CD8-positive, alpha-beta memory T cell (primary cell): ENCODE measurements around the gene SLC30A2. TPM values are rescaled to one million over a fixed set of nuclear protein-coding genes. Genes with fewer than 3 reads are reported as not detected.

ENCODE experiments used
- CTCF ChIA-PET: fragments of 350-600 bp; sonication (Branson Sonifier 250); formaldehyde crosslinking; loops from one replicate; lab custom pipeline; 2021; ENCODE audit warnings: antibody characterized with exemption; lab: Charles Lee
- POLR2A ChIA-PET: fragments of 350-600 bp; sonication (Branson Sonifier 250); formaldehyde crosslinking; loops from one replicate; lab custom pipeline; 2021; ENCODE audit warnings: antibody characterized with exemption; lab: Charles Lee
- DNase-seq, 5 donors: peaks; one replicate each; pipeline versions ENCODE4 v3.0.0 to v3.0.0-alpha.2; 2020 to 2022; ENCODE audit warnings: mixed read lengths in 1 of 5
- H3K27ac ChIP-seq: one replicate; pipeline ENCODE4 v1.7.0; 2013; ENCODE audit warnings: low read depth, mild to moderate bottlenecking, low read length, moderate library complexity
- H3K27me3 ChIP-seq: 2 replicates; pipeline ENCODE4 v1.7.0; 2013; ENCODE audit warnings: low read length, mild to moderate bottlenecking; ENCODE audit not compliant: insufficient read depth, poor library complexity, severe bottlenecking
- H3K36me3 ChIP-seq: 2 replicates; pipeline ENCODE4 v1.7.0; 2013; ENCODE audit warnings: mild to moderate bottlenecking, low read length, moderate library complexity; ENCODE audit not compliant: insufficient read depth
- H3K4me1 ChIP-seq: 2 replicates; pipeline ENCODE4 v1.7.0; 2013; ENCODE audit warnings: mild to moderate bottlenecking, low read length, moderate library complexity; ENCODE audit not compliant: insufficient read depth
- H3K4me3 ChIP-seq: 2 replicates; pipeline ENCODE4 v1.7.0; 2013; ENCODE audit warnings: mild to moderate bottlenecking, low read length
- H3K9me3 ChIP-seq: 2 replicates; pipeline ENCODE4 v1.7.0; 2013; ENCODE audit warnings: mild to moderate bottlenecking, low read length
- H3K27ac Mint-ChIP-seq, 8 donors: one replicate each; pipeline ENCODE4 v1.8.0; 2020 to 2021; ENCODE audit warnings: mixed read lengths in 8 of 8, mild to moderate bottlenecking in 6 of 8, inconsistent platforms in 3 of 8, moderate library complexity in 3 of 8
- H3K27me3 Mint-ChIP-seq, 2 donors: one replicate each; pipeline ENCODE4 v1.8.0; 2020 to 2021; ENCODE audit warnings: mixed read lengths in 2 of 2, mild to moderate bottlenecking in 1 of 2, moderate library complexity in 1 of 2
- H3K36me3 Mint-ChIP-seq, 3 donors: one replicate each; pipeline ENCODE4 v1.8.0; 2020 to 2021; ENCODE audit warnings: mixed read lengths in 3 of 3, inconsistent platforms in 1 of 3, mild to moderate bottlenecking in 1 of 3
- H3K4me1 Mint-ChIP-seq, 3 donors: one replicate each; pipeline ENCODE4 v1.8.0; 2020 to 2021; ENCODE audit warnings: mixed read lengths in 3 of 3, inconsistent platforms in 1 of 3, mild to moderate bottlenecking in 1 of 3
- H3K4me3 Mint-ChIP-seq, 7 donors: one replicate each; pipeline ENCODE4 v1.8.0; 2020 to 2021; ENCODE audit warnings: mixed read lengths in 7 of 7, mild to moderate bottlenecking in 6 of 7, moderate library complexity in 4 of 7, inconsistent platforms in 2 of 7
- H3K9me3 Mint-ChIP-seq, 5 donors: one replicate each; pipeline ENCODE4 v1.8.0; 2020 to 2022; ENCODE audit warnings: mixed read lengths in 5 of 5, mild to moderate bottlenecking in 3 of 5, moderate library complexity in 2 of 5, inconsistent platforms in 1 of 5
- polyA plus RNA-seq: library from polyadenylated mRNA; unstranded; fragments of 300-500 nt; fragmentation: Illumina TruSeq; gene quantifications from one replicate; pipeline ENCODE4 v1.2.3, GENCODE V29; 2021
- total RNA-seq, 2 experiments: library from RNA; stranded (reverse); gene quantifications; one replicate each; pipeline ENCODE4 v1.2.3, GENCODE V29; 2021

The SLC30A2 gene
- total and polyA plus RNA-seq, 3 experiments from 2014 or later, result not detected

- Histone ChIP-seq H3K27me3 (no peaks in the 10 kb centered on the region), H3K4me3 (no peak overlapping the region), H3K27ac (no peak overlapping the region), H3K4me1 (no peaks in the 10 kb centered on the region), H3K9me3 (no peaks in the 10 kb centered on the region), H3K36me3 (no peaks in the 10 kb centered on the region)
- ChIA-PET POLR2A (no interaction called here), CTCF (interaction anchor here (1.2 kb wide), 1 partner anchor 171 kb away, joined by 4 read pairs; no protein-coding TSS in a partner anchor)
- Mint-ChIP-seq H3K27ac (no peak overlapping the region), H3K4me3 (no peak overlapping the region), H3K4me1 (no peaks in the 10 kb centered on the region), H3K27me3 (peaks cover 5 to 48% of the 10 kb centered on the region in 2 donors), H3K36me3 (no peaks in the 10 kb centered on the region), H3K9me3 (no peaks in the 10 kb centered on the region)
- no peak for DNase-seq
Observed at GRCh38 chr1:26066160-26066559, 20.2 kb upstream of the SLC30A2 start.

- H3K27me3 ChIP-seq, result peaks cover 4% of the 10 kb centered on the region
- ChIA-PET POLR2A (no interaction called here), CTCF (no interaction called here)
- no peaks in the 10 kb centered on the region for H3K9me3 ChIP-seq
- H3K27ac ChIP-seq, result no peak overlapping the region
- Mint-ChIP-seq H3K27me3 (peaks cover 7 to 51% of the 10 kb centered on the region in 2 donors), H3K27ac (no peak overlapping the region), H3K36me3 (no peaks in the 10 kb centered on the region), H3K4me1 (no peaks in the 10 kb centered on the region), H3K9me3 (no peaks in the 10 kb centered on the region), H3K4me3 (no peak overlapping the region)
- H3K4me1 ChIP-seq, result no peaks in the 10 kb centered on the region
- H3K36me3 ChIP-seq, result no peaks in the 10 kb centered on the region
- H3K4me3 ChIP-seq, result no peak overlapping the region
- no peak for DNase-seq
Observed at GRCh38 chr1:26064553-26064952, 18.6 kb upstream of the SLC30A2 start.

GRCh38 chr1:26060832-26061574 lies 15.1 kb upstream of the SLC30A2 start:
- Histone ChIP-seq H3K4me3 (no peak overlapping the region), H3K27me3 (peaks cover 9% of the 10 kb centered on the region), H3K4me1 (no peaks in the 10 kb centered on the region), H3K36me3 (no peaks in the 10 kb centered on the region), H3K27ac (peak overlapping the region; percentile 9), H3K9me3 (no peaks in the 10 kb centered on the region)
- DNase-seq, result no peak
- H3K27me3 Mint-ChIP-seq, result peaks cover 18 to 48% of the 10 kb centered on the region in 2 donors
- ChIA-PET POLR2A (no interaction called here), CTCF (no interaction called here)
- H3K4me1 Mint-ChIP-seq, result no peaks in the 10 kb centered on the region
- no peak overlapping the region for H3K4me3 Mint-ChIP-seq
- H3K36me3 Mint-ChIP-seq, result no peaks in the 10 kb centered on the region
- no peaks in the 10 kb centered on the region for H3K9me3 Mint-ChIP-seq
- no peak overlapping the region for H3K27ac Mint-ChIP-seq

- no peak overlapping the region for H3K4me3 ChIP-seq
- H3K36me3 ChIP-seq, result no peaks in the 10 kb centered on the region
- no peak for DNase-seq
- ChIA-PET CTCF (no interaction called here), POLR2A (no interaction called here)
- peaks cover 19 to 50% of the 10 kb centered on the region in 2 donors for H3K27me3 Mint-ChIP-seq
- no peaks in the 10 kb centered on the region for H3K36me3 Mint-ChIP-seq
- H3K27me3 ChIP-seq, result peaks cover 9% of the 10 kb centered on the region
- H3K9me3 ChIP-seq, result no peaks in the 10 kb centered on the region
- H3K4me1 Mint-ChIP-seq, result no peaks in the 10 kb centered on the region
- no peak overlapping the region for H3K27ac ChIP-seq
- no peak overlapping the region for H3K27ac Mint-ChIP-seq
- H3K9me3 Mint-ChIP-seq, result no peaks in the 10 kb centered on the region
- H3K4me1 ChIP-seq, result no peaks in the 10 kb centered on the region
- H3K4me3 Mint-ChIP-seq, result no peak overlapping the region
Observed at GRCh38 chr1:26059906-26060305, 14.0 kb upstream of the SLC30A2 start.

GRCh38 chr1:26058052-26058595 lies 12.2 kb upstream of the SLC30A2 start:
- no peak overlapping the region for H3K27ac ChIP-seq
- H3K4me3 ChIP-seq, result no peak overlapping the region
- Mint-ChIP-seq H3K4me1 (no peaks in the 10 kb centered on the region), H3K36me3 (no peaks in the 10 kb centered on the region), H3K9me3 (no peaks in the 10 kb centered on the region), H3K27ac (no peak overlapping the region), H3K27me3 (peaks cover 26 to 52% of the 10 kb centered on the region in 2 donors), H3K4me3 (no peak overlapping the region)
- no peaks in the 10 kb centered on the region for H3K36me3 ChIP-seq
- CTCF ChIA-PET, result interaction anchor here (0.7 to 1.6 kb wide), 2 partner anchors 14 to 22 kb away, joined by 4 to 5 read pairs; no protein-coding TSS in a partner anchor
- no peaks in the 10 kb centered on the region for H3K4me1 ChIP-seq
- DNase-seq, result no peak
- H3K27me3 ChIP-seq, result peaks cover 9% of the 10 kb centered on the region
- no peaks in the 10 kb centered on the region for H3K9me3 ChIP-seq
- POLR2A ChIA-PET, result no interaction called here

- Mint-ChIP-seq H3K4me1 (no peaks in the 10 kb centered on the region), H3K27ac (no peak overlapping the region), H3K9me3 (no peaks in the 10 kb centered on the region), H3K27me3 (peaks cover 27 to 51% of the 10 kb centered on the region in 2 donors), H3K4me3 (no peak overlapping the region), H3K36me3 (no peaks in the 10 kb centered on the region)
- Histone ChIP-seq H3K4me3 (no peak overlapping the region), H3K27me3 (peaks cover 9% of the 10 kb centered on the region), H3K27ac (no peak overlapping the region), H3K36me3 (no peaks in the 10 kb centered on the region), H3K4me1 (no peaks in the 10 kb centered on the region), H3K9me3 (no peaks in the 10 kb centered on the region)
- ChIA-PET POLR2A (no interaction called here), CTCF (interaction anchor here (1.6 kb wide), 1 partner anchor 21 kb away, joined by 4 read pairs; no protein-coding TSS in a partner anchor)
- no peak for DNase-seq
Observed at GRCh38 chr1:26057189-26057588, 11.3 kb upstream of the SLC30A2 start.

- CTCF ChIA-PET, result interaction anchor here (0.7 to 2.2 kb wide), 3 partner anchors 11 to 1979 kb away, joined by 3 to 10 read pairs (median 4); no protein-coding TSS in a partner anchor
- peaks cover 28 to 61% of the 10 kb centered on the region in 2 donors for H3K27me3 Mint-ChIP-seq
Observed at GRCh38 chr1:26055041-26055440, 9.1 kb upstream of the SLC30A2 start.

More at GRCh38 chr1:26055041-26055440, 9.1 kb upstream of the SLC30A2 start:
- H3K4me3 ChIP-seq, result no peak overlapping the region
- no peaks in the 10 kb centered on the region for H3K4me1 ChIP-seq
- H3K27ac Mint-ChIP-seq, result no peak overlapping the region
- POLR2A ChIA-PET, result interaction anchor here (0.6 kb wide), 1 partner anchor 1335 kb away, joined by 3 read pairs; no protein-coding TSS in a partner anchor
- no peak overlapping the region for H3K27ac ChIP-seq
- peaks cover 6% of the 10 kb centered on the region for H3K27me3 ChIP-seq
- H3K36me3 ChIP-seq, result no peaks in the 10 kb centered on the region
- H3K9me3 ChIP-seq, result no peaks in the 10 kb centered on the region
- H3K36me3 Mint-ChIP-seq, result no peaks in the 10 kb centered on the region
- no peak for DNase-seq
- H3K9me3 Mint-ChIP-seq, result no peaks in the 10 kb centered on the region
- H3K4me1 Mint-ChIP-seq, result no peaks in the 10 kb centered on the region
- H3K4me3 Mint-ChIP-seq, result no peak overlapping the region
